ENCODE measurements around the gene SPSB2. TPM values are rescaled to one million over a fixed set of nuclear protein-coding genes. Genes with fewer than 3 reads are reported as not detected.
A peak's percentile ranks its signal among the peaks of the same experiment; 100 is the strongest.

SPSB2 gene
- total and polyA plus RNA-seq, 9 of the 15 experiments (the other 6 are each of a cell fraction or from before 2014, with no cell fraction given), result 0.10 to 10.6 (median 1.9) TPM

GRCh38 chr12:6851921-6852650 lies 21.0 kb downstream of the SPSB2 start, which contains the start of gene USP5 (continued):
- TF ChIP-seq PBX2 (CRISPR knock-in tag; IDR thresholded peaks at IDR 0.05; ENCODE audit: low read depth) (peak; percentile 80), PBX2 (tag; conservative IDR thresholded peaks at IDR 0.05; ENCODE audit: low read depth) (peak; percentile 81), HDAC8 (tag; IDR thresholded peaks at IDR 0.05) (peak; percentile 94; the same call in 1 of the 2 replicates), NR2F6 (CRISPR knock-in tag; IDR thresholded peaks at IDR 0.05) (no peak), KLF1 (tag; IDR thresholded peaks at IDR 0.05) (peak; percentile 72), ZNF696 (CRISPR knock-in tag; conservative IDR thresholded peaks at IDR 0.05) (no peak), RUNX1 (IDR thresholded peaks at IDR 0.05; ENCODE audit: low read depth) (no peak), OTX1 (CRISPR knock-in tag; IDR thresholded peaks at IDR 0.05) (no peak), NR2C2 (CRISPR knock-in tag; IDR thresholded peaks at IDR 0.05) (peak; percentile 91), NR2C2 (tag; IDR thresholded peaks at IDR 0.05) (peak; percentile 99), ZFX (CRISPR knock-in tag; IDR thresholded peaks at IDR 0.05) (peak; percentile 98), ZBTB9 (CRISPR knock-in tag; IDR thresholded peaks at IDR 0.05) (peak; percentile 97), RBFOX2 (IDR thresholded peaks at IDR 0.05; ENCODE audit: low read depth, low read length) (peak; percentile 81), TAL1 (IDR thresholded peaks at IDR 0.05) (no peak), ZNF354B (CRISPR knock-in tag; IDR thresholded peaks at IDR 0.05) (peak; percentile 80; the same call in 1 of the 2 replicates), ELF1 (tag; IDR thresholded peaks at IDR 0.05) (peak; percentile 78), C11orf30 (IDR thresholded peaks at IDR 0.05; ENCODE audit: low read depth) (peak; percentile 70), POLR2A (conservative IDR thresholded peaks at IDR 0.05) (peak; percentile 79), ZNF217 (CRISPR knock-in tag; IDR thresholded peaks at IDR 0.05) (no peak), ETS2 (tag; IDR thresholded peaks at IDR 0.05; ENCODE audit: borderline replicate concordance, poor library complexity, severe bottlenecking) (no peak), BRD9 (IDR thresholded peaks at IDR 0.05; ENCODE audit: low read depth, partially characterized antibody) (no peak), RAD51 (IDR thresholded peaks at IDR 0.05; ENCODE audit: borderline replicate concordance, low read depth) (no peak), GABPA (tag; conservative IDR thresholded peaks at IDR 0.05; ENCODE audit: low read depth) (peak; percentile 92), NFRKB (IDR thresholded peaks at IDR 0.05; ENCODE audit: low read depth) (peak; percentile 51; the same call in 1 of the 2 replicates), HIVEP1 (CRISPR knock-in tag; IDR thresholded peaks at IDR 0.05) (0 out of 2 replicates have a peak, but pooled peaks have one; percentile 37), MXD1 (CRISPR knock-in tag; IDR thresholded peaks at IDR 0.05; ENCODE audit: borderline replicate concordance, poor library complexity, severe bottlenecking) (peak; percentile 15), HNRNPLL (IDR thresholded peaks at IDR 0.05; ENCODE audit: low read depth, low read length, poor library complexity, severe bottlenecking) (peak; percentile 86)

All from K562 (cell line).